GM12874 (cell line): ENCODE results near the gene MFSD6L.

Experiments
- CTCF ChIP-seq: IDR thresholded peaks from 2 replicates; pipeline ENCODE4 v1.5.1; 2011; ENCODE audit warnings: low read depth, mild to moderate bottlenecking, control low read depth, low read length, moderate library complexity; ENCODE audit not compliant: insufficient read depth

The MFSD6L gene

GRCh38 chr17:8798846-8799569 lies at the start of gene MFSD6L:
Gene MFSD6L (minus strand): TSS chr17:8799365. CDS start chr17:8799120, 245 bp downstream.
- no peak; the same call in 1 of the 2 replicates for TF ChIP-seq CTCF

GRCh38 chr17:8847891-8848290 lies 48.7 kb upstream of the MFSD6L start:
- no peak for TF ChIP-seq CTCF

- no peak for TF ChIP-seq CTCF
Observed at GRCh38 chr17:8846768-8847211, 47.6 kb upstream of the MFSD6L start.

- TF ChIP-seq CTCF = no peak
Observed at GRCh38 chr17:8844229-8845218, 45.4 kb upstream of the MFSD6L start.

GRCh38 chr17:8843344-8843743 lies 44.2 kb upstream of the MFSD6L start:
- no peak for TF ChIP-seq CTCF

GRCh38 chr17:8841844-8842243 lies 42.7 kb upstream of the MFSD6L start:
- no peak for TF ChIP-seq CTCF

- no peak for TF ChIP-seq CTCF
Observed at GRCh38 chr17:8839410-8839935, 40.3 kb upstream of the MFSD6L start.
